Type B pancreatic cell (in vitro differentiated cells): ENCODE data around the gene CIPC. TPM values are rescaled to one million over a fixed set of nuclear protein-coding genes. Genes with fewer than 3 reads are reported as not detected.
A peak's percentile ranks its signal among the peaks of the same experiment; 100 is the strongest.

Experiments
- DNase-seq: peaks from one replicate; pipeline ENCODE4 v3.0.0; 2021; ENCODE audit warnings: mixed read lengths; ENCODE audit not compliant: unreplicated experiment; ENCODE audit errors: extremely low spot score
- H3K27ac Mint-ChIP-seq: 2 replicates; pipeline ENCODE4 v1.8.0; 2021; ENCODE audit warnings: mild to moderate bottlenecking, mixed read lengths
- H3K27me3 Mint-ChIP-seq: 2 replicates; pipeline ENCODE4 v1.8.0; 2021; ENCODE audit warnings: mixed read lengths
- H3K36me3 Mint-ChIP-seq: 2 replicates; pipeline ENCODE4 v1.8.0; 2021; ENCODE audit warnings: mixed read lengths
- H3K4me1 Mint-ChIP-seq: one replicate; pipeline ENCODE4 v1.8.0; 2021; ENCODE audit warnings: mixed read lengths; ENCODE audit not compliant: unreplicated experiment
- H3K4me3 Mint-ChIP-seq: 2 replicates; pipeline ENCODE4 v1.8.0; 2021; ENCODE audit warnings: mild to moderate bottlenecking, mixed read lengths
- H3K9me3 Mint-ChIP-seq: 2 replicates; pipeline ENCODE4 v1.8.0; 2021; ENCODE audit warnings: mixed read lengths
- total RNA-seq: library from RNA; stranded (reverse); gene quantifications from 2 replicates; pipeline ENCODE4 v1.2.1, GENCODE V29; 2021; ENCODE audit warnings: low replicate concordance
- TF ChIP-seq, protein P1 (sequence below): fragments of 200-600 bp; sonication (generic); conservative IDR thresholded peaks from 2 replicates; pipeline ENCODE4 v1.5.0; 2021; ENCODE audit warnings: antibody characterized with exemption, mild to moderate bottlenecking

The CIPC gene
- total RNA-seq, 1 donor from 2014 or later: 27.2 TPM

DNA sequence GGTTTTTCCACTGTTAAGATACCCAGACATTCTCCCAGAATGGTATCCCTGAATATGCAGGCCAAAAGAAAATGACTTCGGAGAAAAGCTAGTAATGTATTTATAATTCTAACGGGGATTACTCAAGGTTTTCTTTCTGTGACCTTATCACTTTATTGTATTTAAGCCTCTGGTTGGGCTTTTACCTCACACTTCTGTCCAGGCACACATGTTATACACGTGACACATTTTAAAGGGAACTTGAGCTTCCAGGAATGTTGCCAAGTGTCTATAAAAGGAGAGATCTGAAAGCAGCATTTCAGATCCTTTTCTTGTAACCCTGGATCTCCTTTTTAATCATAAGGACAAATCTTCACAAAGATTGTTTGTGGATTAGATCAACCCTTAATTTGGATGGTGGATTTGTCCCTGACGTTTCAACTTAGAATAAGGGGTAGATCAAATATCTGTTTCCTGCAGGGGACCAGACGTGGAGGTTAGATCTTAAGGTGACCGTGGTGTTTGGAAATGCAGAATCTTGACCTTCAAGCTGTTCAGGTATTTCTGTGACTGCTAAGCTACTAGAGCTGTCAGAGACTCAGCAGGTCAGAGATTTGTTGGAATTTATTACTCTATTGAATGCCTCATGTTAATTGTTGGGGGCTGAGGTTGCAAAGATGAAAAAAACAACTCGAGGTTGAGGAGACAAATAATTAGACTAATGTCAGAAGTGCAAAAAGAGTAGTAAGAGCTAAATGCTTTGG, 1.5 kb downstream of the CIPC start:
- H3K27ac Mint-ChIP-seq: peak overlapping the region; percentile 97

DNA sequence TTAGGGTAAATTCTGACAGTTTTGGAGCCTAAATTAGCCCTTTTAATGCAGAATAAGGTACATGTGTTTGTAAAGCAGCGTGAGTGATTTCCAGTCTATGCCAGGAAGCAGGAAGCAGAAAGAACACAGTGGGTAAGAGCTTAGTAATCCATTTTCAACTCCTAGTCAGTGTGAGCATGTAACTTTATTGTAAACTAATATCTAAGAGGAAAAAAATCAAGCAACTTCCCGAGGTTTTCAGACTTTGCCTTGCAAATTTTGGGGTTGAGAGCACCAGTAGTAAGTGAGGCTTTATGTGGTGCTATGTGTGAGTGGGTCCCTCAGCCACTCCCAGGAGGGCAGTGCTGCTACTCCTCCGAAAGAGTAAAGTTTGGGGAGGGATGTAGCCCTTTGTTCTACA, 2.9 kb downstream of the CIPC start:
- DNase-seq: no peak
- TF ChIP-seq, protein P1, sequence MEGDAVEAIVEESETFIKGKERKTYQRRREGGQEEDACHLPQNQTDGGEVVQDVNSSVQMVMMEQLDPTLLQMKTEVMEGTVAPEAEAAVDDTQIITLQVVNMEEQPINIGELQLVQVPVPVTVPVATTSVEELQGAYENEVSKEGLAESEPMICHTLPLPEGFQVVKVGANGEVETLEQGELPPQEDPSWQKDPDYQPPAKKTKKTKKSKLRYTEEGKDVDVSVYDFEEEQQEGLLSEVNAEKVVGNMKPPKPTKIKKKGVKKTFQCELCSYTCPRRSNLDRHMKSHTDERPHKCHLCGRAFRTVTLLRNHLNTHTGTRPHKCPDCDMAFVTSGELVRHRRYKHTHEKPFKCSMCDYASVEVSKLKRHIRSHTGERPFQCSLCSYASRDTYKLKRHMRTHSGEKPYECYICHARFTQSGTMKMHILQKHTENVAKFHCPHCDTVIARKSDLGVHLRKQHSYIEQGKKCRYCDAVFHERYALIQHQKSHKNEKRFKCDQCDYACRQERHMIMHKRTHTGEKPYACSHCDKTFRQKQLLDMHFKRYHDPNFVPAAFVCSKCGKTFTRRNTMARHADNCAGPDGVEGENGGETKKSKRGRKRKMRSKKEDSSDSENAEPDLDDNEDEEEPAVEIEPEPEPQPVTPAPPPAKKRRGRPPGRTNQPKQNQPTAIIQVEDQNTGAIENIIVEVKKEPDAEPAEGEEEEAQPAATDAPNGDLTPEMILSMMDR: no peak
- H3K27ac Mint-ChIP-seq: peak overlapping the region; percentile 51
- no peaks in the 10 kb centered on the region for H3K27me3 Mint-ChIP-seq
- no peaks in the 10 kb centered on the region for H3K9me3 Mint-ChIP-seq
- peaks cover 45% of the 10 kb centered on the region for H3K4me1 Mint-ChIP-seq
- peak overlapping the region; percentile 65 for H3K4me3 Mint-ChIP-seq
- peaks cover 6% of the 10 kb centered on the region for H3K36me3 Mint-ChIP-seq

More for the DNA sequence above, 1.5 kb downstream of the CIPC start:
- Mint-ChIP-seq H3K36me3 (peaks cover 4% of the 10 kb centered on the region), H3K4me1 (peaks cover 40% of the 10 kb centered on the region), H3K4me3 (peak overlapping the region; percentile 90), H3K9me3 (no peaks in the 10 kb centered on the region), H3K27me3 (no peaks in the 10 kb centered on the region)
- DNase-seq: no peak
- TF ChIP-seq, protein P1: no peak

DNA sequence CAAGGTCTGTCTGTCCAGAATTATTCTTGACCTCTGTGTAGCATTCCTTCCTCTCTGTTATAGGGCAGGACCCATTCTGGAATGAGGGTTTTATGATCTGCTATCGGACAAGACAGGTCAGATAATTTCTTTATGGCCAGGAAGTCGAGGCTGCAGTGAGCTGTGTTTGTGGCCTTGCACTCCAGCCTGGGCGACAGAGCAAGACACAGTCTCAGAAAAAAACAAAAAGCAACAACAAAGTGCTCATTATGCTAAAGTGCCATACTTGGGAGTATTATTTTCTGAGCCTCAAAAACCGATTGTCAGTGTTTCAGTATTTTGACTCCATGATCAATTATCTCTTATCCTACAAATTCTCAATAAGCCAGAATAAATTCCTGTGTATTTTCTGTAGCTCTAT, 4.1 kb downstream of the CIPC start:
- no peaks in the 10 kb centered on the region for H3K27me3 Mint-ChIP-seq
- no peak overlapping the region for H3K4me3 Mint-ChIP-seq
- no peaks in the 10 kb centered on the region for H3K9me3 Mint-ChIP-seq
- H3K27ac Mint-ChIP-seq: no peak overlapping the region
- no peak for DNase-seq
- TF ChIP-seq, protein P1: no peak
- peaks cover 6% of the 10 kb centered on the region for H3K36me3 Mint-ChIP-seq
- H3K4me1 Mint-ChIP-seq: peaks cover 36% of the 10 kb centered on the region

DNA sequence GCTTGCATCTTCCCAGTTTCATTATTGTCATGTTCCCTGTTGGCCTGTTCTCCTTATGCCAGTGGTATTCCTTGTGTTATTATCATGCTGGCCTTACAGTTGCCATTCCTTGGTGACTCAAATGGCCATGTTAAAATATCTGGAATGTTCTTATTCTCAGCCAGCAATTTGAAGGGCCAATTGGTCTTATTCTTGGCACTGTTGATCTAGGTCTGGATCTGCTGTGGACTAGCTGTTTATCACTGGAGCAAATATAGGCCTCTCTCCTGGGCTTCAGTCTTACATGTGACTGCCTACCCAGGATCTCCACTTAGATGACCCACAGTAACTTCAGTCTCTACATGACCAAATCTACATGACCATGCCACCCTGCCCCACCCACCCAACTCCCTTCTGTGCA, 5.4 kb downstream of the CIPC start:
- TF ChIP-seq, protein P1: no peak
- peaks cover 33% of the 10 kb centered on the region for H3K4me1 Mint-ChIP-seq
- H3K36me3 Mint-ChIP-seq: peaks cover 13% of the 10 kb centered on the region
- H3K27me3 Mint-ChIP-seq: no peaks in the 10 kb centered on the region
- no peaks in the 10 kb centered on the region for H3K9me3 Mint-ChIP-seq
- no peak for DNase-seq
- no peak overlapping the region for H3K4me3 Mint-ChIP-seq
- no peak overlapping the region for H3K27ac Mint-ChIP-seq

DNA sequence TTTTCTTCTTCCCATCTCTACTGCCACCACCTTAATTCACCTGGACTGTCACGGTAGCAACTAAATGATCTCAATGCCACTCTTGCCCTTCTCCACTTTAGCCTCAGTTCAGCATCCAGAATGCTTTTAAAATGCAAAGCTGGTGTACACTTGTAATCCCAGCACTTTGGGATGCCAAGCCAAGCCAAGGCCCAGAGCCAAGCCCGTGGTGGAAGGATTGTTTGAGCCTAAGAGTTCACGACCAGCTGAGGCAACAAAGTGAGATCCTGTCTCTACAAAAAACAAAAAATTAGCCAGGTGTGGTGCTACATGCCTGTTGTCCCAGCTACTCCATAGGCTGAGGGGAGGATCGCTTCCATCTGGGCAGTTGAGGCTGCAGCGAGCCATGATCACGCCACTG, 5.9 kb downstream of the CIPC start:
- Mint-ChIP-seq H3K36me3 (peaks cover 17% of the 10 kb centered on the region), H3K4me1 (peaks cover 30% of the 10 kb centered on the region), H3K4me3 (no peak overlapping the region), H3K27ac (no peak overlapping the region), H3K27me3 (no peaks in the 10 kb centered on the region), H3K9me3 (no peaks in the 10 kb centered on the region)
- DNase-seq: no peak
- TF ChIP-seq, protein P1: no peak
